ENCODE data around the gene S100A13.

DNA sequence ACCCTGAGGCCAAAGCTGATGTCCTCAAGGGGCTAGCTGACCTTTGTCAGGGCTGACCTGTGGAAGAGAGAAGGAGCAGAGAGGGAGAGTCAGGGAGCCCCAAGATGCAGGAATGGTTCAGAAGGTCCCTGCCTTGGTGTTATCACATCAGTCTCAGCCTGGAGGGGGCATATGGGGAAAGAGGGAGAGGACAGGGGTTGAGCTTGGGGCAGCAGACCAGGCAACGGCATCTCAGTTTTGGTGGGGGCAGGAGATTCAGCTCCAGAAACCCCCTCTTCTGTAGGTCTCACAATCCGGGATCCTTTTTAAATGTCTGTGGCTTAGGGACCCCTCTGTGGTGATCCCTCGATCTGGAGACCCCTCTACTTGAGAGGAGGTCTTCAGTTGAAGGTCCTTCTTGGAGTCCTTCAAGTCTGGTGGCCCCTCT lies 815 bp downstream of the S100A13 start:
- TF ChIP-seq CTCF (IDR thresholded peaks at IDR 0.05) (no peak), TCF7L2 (IDR thresholded peaks at IDR 0.05; ENCODE audit: low read depth, low read length) (no peak), POLR2AphosphoS5 (IDR thresholded peaks at IDR 0.05; ENCODE audit: low read depth, low read length) (no peak)
- TF ChIP-seq, protein P1, sequence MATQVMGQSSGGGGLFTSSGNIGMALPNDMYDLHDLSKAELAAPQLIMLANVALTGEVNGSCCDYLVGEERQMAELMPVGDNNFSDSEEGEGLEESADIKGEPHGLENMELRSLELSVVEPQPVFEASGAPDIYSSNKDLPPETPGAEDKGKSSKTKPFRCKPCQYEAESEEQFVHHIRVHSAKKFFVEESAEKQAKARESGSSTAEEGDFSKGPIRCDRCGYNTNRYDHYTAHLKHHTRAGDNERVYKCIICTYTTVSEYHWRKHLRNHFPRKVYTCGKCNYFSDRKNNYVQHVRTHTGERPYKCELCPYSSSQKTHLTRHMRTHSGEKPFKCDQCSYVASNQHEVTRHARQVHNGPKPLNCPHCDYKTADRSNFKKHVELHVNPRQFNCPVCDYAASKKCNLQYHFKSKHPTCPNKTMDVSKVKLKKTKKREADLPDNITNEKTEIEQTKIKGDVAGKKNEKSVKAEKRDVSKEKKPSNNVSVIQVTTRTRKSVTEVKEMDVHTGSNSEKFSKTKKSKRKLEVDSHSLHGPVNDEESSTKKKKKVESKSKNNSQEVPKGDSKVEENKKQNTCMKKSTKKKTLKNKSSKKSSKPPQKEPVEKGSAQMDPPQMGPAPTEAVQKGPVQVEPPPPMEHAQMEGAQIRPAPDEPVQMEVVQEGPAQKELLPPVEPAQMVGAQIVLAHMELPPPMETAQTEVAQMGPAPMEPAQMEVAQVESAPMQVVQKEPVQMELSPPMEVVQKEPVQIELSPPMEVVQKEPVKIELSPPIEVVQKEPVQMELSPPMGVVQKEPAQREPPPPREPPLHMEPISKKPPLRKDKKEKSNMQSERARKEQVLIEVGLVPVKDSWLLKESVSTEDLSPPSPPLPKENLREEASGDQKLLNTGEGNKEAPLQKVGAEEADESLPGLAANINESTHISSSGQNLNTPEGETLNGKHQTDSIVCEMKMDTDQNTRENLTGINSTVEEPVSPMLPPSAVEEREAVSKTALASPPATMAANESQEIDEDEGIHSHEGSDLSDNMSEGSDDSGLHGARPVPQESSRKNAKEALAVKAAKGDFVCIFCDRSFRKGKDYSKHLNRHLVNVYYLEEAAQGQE (IDR thresholded peaks at IDR 0.05; ENCODE audit: insufficient read depth in 1 of 2, low read depth in 2 of 2, low read length in 1 of 2): no peak

Measured in Panc1 (cell line).